ENCODE data around the gene SMYD2.

SMYD2 gene

GRCh38 chr1:214354440-214355148 lies 73.6 kb downstream of the SMYD2 start:
- DNase-seq (ENCODE audit: extremely low read depth in 1 of 2, low read depth in 1 of 2): no peak

DNA sequence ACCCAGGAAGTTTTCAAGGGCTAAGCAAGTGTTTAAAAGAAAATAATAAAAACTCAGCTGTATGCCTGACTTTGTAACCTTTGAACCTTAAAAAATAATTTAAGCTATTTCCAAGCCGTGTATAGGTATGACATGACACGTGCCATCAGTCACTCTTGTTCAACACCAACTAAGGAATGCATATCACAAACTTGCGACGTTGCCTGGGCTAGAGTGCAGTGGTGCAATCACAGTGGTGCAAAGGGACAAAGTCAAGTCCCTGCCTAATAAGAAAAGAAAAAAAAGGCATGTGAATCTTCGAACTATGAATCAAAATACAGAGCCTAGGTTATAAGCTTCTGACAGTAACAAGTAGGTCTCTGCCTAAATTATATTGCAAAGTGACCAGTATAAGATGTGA lies 79.2 kb downstream of the SMYD2 start:
- DNase-seq (ENCODE audit: extremely low read depth in 1 of 2, low read depth in 1 of 2): no peak

DNA sequence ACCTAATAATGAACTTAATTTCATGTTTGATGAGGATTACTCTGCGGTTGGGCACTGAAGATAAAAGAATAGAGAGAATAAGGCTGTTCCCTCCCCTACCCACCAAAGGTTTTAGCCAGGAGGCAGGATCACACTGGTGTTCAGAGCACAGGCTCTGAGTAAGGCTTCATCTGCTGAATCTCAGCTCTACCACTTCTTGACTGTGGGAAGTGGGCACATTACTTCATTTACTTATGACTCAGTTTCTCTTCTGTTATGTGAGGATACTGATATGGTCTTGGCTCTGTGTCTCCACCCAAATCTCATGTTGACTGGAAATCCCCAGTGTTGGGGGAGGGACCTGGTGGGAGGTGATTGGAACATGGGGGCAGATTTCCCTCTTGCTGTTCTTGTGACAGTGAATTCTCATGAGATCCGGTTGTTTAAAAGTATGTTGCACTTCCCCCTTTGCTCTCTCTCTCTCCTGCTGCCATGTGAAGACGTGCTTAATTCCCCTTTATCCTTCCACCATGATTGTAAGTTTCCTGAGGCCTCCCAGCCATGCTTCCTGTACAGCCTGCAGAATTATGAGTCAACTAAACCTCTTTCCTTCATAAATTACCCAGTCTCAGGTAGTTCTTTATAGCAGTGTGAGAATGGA lies 79.7 kb downstream of the SMYD2 start:
- no peak for DNase-seq (ENCODE audit: extremely low read depth in 1 of 2, low read depth in 1 of 2)

DNA sequence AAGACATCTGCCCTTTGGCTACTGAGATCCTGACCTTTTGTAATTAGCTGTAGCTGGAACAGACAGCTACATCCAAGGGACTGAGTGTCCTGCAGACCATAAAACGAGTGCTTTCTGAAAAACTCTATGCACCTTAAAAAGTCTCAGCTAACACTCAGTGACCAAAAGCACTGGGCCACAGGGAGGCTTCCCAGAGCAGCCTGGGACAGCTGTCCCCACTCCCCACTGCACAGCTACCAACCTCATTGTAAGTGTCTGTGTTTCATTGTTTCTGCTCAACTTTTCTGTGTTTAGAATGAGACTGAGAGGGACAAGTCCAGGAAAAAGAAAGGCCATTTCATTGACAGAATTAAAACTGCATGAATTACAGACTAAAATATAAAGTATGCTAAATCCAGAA lies 80.7 kb downstream of the SMYD2 start:
- DNase-seq (ENCODE audit: extremely low read depth in 1 of 2, low read depth in 1 of 2): no peak

DNA sequence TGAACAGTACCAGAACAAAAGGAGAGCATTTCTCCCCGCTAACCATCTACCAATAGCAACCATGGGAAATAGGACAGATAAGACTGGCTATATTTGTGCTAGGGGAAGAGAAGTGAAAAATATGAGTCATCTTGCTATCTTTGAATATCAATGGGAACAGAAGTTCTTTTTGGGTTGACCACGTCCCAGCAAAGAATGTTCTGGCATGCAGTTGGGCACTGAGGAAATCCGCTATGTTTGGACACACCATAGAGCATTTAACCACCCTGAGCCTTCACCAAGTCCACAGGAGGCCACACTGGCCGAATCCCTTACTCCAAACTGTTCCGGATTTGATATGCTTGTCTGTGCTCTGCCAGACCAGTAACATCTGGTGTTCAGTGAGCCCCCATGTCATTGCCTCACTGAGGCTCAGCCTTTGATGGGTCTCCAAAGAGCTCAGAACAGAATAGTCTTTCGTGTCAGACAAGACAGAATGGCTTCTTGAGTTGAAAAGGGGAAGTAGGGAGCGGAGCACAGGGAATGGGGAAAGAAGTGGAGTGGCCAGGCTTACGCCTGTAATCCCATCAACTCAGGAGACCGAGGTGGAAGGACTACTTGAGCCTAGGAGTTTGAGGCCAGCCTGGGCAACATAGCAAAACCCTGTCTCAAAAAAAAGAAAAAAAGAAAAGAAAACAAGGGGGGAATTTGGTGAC lies 81.4 kb downstream of the SMYD2 start:
- no peak for DNase-seq (ENCODE audit: extremely low read depth in 1 of 2, low read depth in 1 of 2)

- DNase-seq (ENCODE audit: extremely low read depth in 1 of 2, low read depth in 1 of 2): no peak
Measured at GRCh38 chr1:214363386-214363785, 82.4 kb downstream of the SMYD2 start.

DNA sequence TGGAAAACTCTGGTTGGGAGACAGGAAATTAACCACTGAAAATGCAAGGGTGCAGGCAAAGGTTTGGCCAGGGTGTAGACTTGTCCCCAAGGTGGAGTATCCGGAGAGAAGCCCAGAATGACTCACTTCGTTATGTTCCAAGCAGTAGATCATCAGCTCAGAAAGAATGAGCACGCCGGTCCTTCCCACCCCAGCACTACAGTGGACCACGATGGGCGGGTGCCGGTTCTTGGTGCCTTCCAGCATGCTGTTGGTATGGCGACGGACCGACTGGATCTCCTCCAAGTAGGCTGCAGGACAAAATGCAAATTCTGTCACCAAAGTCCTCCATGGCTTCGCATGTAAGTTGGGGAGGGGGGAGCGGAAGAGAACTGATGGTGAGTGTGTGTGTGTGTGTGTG lies 83.4 kb downstream of the SMYD2 start:
- no peak for DNase-seq (ENCODE audit: extremely low read depth in 1 of 2, low read depth in 1 of 2)

DNA sequence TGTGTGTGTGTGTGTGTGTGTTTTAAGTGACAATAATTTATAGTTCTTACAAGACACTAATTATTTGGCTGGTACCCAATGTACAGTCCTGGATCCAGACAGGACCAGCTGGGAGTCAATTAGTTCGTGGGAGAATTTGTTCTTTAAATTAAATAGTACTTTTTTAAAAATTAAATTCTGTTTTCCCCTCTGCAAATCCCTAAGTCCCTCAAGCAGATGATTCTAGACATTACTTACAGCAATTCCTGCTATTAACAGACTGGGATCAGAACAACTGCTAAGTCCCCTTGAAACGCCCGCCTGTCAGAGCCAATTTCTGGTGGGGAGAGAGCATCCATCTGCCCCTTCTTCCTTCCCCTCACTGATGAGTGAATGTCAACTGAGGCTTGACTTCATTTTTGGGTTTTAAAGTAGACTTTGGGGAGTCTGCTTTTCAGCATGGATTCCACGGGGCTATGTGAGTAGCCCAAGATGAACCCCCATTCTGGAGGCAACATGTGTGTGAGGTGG lies 83.9 kb downstream of the SMYD2 start:
- DNase-seq (ENCODE audit: extremely low read depth in 1 of 2, low read depth in 1 of 2): no peak

- no peak for DNase-seq (ENCODE audit: extremely low read depth in 1 of 2, low read depth in 1 of 2)
Measured at GRCh38 chr1:214367841-214368240, 86.9 kb downstream of the SMYD2 start.

DNA sequence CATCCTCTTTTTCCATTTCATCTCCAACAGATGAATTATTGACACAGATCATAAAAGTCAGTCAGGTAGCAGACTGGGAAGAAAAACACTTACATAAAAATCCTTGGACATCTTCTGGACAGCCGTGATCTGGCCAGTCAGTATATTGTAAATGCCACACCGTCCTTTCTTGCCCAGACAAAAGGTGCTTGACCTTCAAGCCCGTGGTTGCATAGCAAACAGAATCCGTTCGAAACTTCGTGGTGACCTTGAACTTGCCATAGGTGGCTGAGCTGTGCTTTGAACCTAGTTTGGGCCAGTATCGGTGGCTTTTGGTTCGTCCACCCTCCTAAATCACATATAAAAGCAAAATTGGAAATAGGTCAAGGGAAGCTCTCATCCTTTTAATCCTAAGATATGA lies 88.4 kb downstream of the SMYD2 start:
- DNase-seq (ENCODE audit: extremely low read depth in 1 of 2, low read depth in 1 of 2): no peak

- DNase-seq (ENCODE audit: extremely low read depth in 1 of 2, low read depth in 1 of 2): no peak
Measured at GRCh38 chr1:214370615-214371014, 89.7 kb downstream of the SMYD2 start.

GRCh38 chr1:214372092-214372491 lies 91.1 kb downstream of the SMYD2 start:
- DNase-seq (ENCODE audit: extremely low read depth in 1 of 2, low read depth in 1 of 2): no peak

- DNase-seq (ENCODE audit: extremely low read depth in 1 of 2, low read depth in 1 of 2): no peak
Measured at GRCh38 chr1:214377485-214377884, 96.5 kb downstream of the SMYD2 start.

- no peak for DNase-seq (ENCODE audit: extremely low read depth in 1 of 2, low read depth in 1 of 2)
Measured at GRCh38 chr1:214377886-214378285, 96.9 kb downstream of the SMYD2 start.

GRCh38 chr1:214378492-214378891 lies 97.5 kb downstream of the SMYD2 start:
- DNase-seq (ENCODE audit: extremely low read depth in 1 of 2, low read depth in 1 of 2): no peak

- no peak for DNase-seq (ENCODE audit: extremely low read depth in 1 of 2, low read depth in 1 of 2)
Measured at GRCh38 chr1:214379236-214379970, 98.4 kb downstream of the SMYD2 start.

DNA sequence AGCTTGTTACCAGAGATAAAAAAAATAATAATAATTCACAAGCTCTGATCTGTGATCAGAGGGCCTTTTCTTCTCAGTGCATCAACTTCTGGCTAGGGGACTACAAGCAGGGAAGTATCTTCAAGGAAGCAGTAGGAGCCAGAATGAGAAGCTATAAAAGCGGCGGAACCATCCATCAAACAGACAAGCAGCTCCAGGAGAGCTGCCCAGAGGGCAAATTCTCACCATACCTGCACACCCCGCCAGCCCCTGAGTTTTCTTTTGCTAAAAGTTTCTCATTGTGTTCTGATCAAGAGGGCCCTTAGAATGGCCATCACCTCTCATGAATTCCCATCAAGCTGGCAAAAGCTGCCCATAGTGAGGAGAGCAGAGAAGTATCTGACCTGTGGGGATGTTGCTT lies 99.4 kb downstream of the SMYD2 start:
- DNase-seq (ENCODE audit: extremely low read depth in 1 of 2, low read depth in 1 of 2): no peak

- no peak for DNase-seq (ENCODE audit: extremely low read depth in 1 of 2, low read depth in 1 of 2)
Measured at GRCh38 chr1:214380986-214381695, 100.2 kb downstream of the SMYD2 start.

GRCh38 chr1:214383381-214384372 lies 102.7 kb downstream of the SMYD2 start:
- no peak for DNase-seq (ENCODE audit: extremely low read depth in 1 of 2, low read depth in 1 of 2)

Measured in activated CD8-positive, alpha-beta memory T cell treated with anti-CD3 and anti-CD28 coated beads for 1 hour (primary cell).